T-helper 2 cell (primary cell): ENCODE measurements around the gene POTEC.
"Not testable (repeated sequence)": the region's sequence is repeated elsewhere in the genome, so short reads cannot be mapped to it uniquely, and the experiment has no call there.

ENCODE experiments used
- DNase-seq, 5 experiments: peaks; one replicate each; pipeline versions ENCODE4 v3.0.0 to v3.0.0-alpha.2; 2012 to 2022
- total RNA-seq, 2 donors: gene quantifications; one replicate each; lab custom pipeline; 2026; lab: John Stamatoyannopoulos, UW

The POTEC gene
- 0.07 to 0.31 reads per million in 2 donors for total RNA-seq

GRCh38 chr18:14543446-14543964 is at the start of gene POTEC:
POTEC (minus strand) TSS chr18:14543600; CDS start chr18:14543146, 454 bp downstream.
- not testable (repeated sequence) for DNase-seq

- DNase-seq, result no peak
These were observed 34.6 kb upstream of the POTEC start for GRCh38 chr18:14577971-14578370.

- DNase-seq, result not testable (repeated sequence)
These were observed 16.1 kb upstream of the POTEC start for GRCh38 chr18:14559502-14559901.

- DNase-seq, result not testable (repeated sequence)
These were observed 11.7 kb downstream of the POTEC start for GRCh38 chr18:14531659-14532058.

- not testable (repeated sequence) for DNase-seq
These were observed 32.7 kb downstream of the POTEC start for GRCh38 chr18:14510707-14511106.

- not testable (repeated sequence) for DNase-seq
These were observed 39.7 kb downstream of the POTEC start for GRCh38 chr18:14503691-14504090.

- DNase-seq, result not testable (repeated sequence)
These were observed 41.5 kb downstream of the POTEC start for GRCh38 chr18:14501894-14502293.

GRCh38 chr18:14489256-14490014 is 54.0 kb downstream of the POTEC start:
- DNase-seq, result not testable (repeated sequence)

- not testable (repeated sequence) for DNase-seq
These were observed 54.6 kb downstream of the POTEC start for GRCh38 chr18:14488789-14489188.

- DNase-seq, result not testable (repeated sequence)
These were observed 56.3 kb downstream of the POTEC start for GRCh38 chr18:14486926-14487580.

- DNase-seq, result not testable (repeated sequence)
These were observed 64.3 kb downstream of the POTEC start for GRCh38 chr18:14479076-14479475.

GRCh38 chr18:14475520-14475919 is 67.9 kb downstream of the POTEC start:
- DNase-seq, result not testable (repeated sequence)

- not testable (repeated sequence) for DNase-seq
These were observed 68.6 kb downstream of the POTEC start for GRCh38 chr18:14474752-14475151.

GRCh38 chr18:14474007-14474720 is 69.2 kb downstream of the POTEC start:
- DNase-seq, result not testable (repeated sequence)

- DNase-seq, result not testable (repeated sequence)
These were observed 70.0 kb downstream of the POTEC start for GRCh38 chr18:14473250-14474006.

GRCh38 chr18:14471286-14471685 is 72.1 kb downstream of the POTEC start:
- not testable (repeated sequence) for DNase-seq

- not testable (repeated sequence) for DNase-seq
These were observed 73.0 kb downstream of the POTEC start for GRCh38 chr18:14470446-14470845.

GRCh38 chr18:14470046-14470445 is 73.4 kb downstream of the POTEC start:
- not testable (repeated sequence) for DNase-seq

- not testable (repeated sequence) for DNase-seq
These were observed 77.4 kb downstream of the POTEC start for GRCh38 chr18:14465989-14466388.
